HG03457 (cell line): Measurements from ENCODE around the gene GATB.

ENCODE experiments used
- ATAC-seq: cut with Tn5 transposase; IDR thresholded peaks from one replicate; pipeline ENCODE4 v1.9.1; 2021; ENCODE audit warnings: moderate number of reproducible peaks; ENCODE audit not compliant: unreplicated experiment

Gene GATB

GRCh38 chr4:151760712-151761661 is at the start of gene GATB:
TSS of gene GATB (minus strand) at chr4:151761007. CDS start at chr4:151760982, 25 bp downstream.
- peak; percentile 97 for ATAC-seq

DNA sequence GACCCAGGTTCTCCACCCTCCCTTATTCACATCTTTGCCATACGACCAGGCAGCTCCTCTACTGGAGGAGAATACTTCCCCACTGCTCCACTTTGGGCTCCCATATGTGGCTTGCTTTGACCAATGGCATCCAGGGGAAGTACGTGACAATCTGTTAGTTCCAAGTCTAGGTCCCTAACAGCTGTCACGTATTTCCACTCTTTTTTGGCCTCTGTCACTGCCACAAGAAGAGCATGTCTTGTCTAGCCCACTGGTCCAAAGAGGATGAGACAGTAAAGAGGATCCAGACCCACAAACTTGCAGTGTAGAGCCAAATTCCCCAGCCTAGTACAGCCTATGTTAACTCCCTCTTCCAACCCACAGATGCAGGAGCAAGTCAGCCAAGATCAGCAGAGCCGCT is 49.7 kb upstream of the GATB start:
- ATAC-seq: no peak

DNA sequence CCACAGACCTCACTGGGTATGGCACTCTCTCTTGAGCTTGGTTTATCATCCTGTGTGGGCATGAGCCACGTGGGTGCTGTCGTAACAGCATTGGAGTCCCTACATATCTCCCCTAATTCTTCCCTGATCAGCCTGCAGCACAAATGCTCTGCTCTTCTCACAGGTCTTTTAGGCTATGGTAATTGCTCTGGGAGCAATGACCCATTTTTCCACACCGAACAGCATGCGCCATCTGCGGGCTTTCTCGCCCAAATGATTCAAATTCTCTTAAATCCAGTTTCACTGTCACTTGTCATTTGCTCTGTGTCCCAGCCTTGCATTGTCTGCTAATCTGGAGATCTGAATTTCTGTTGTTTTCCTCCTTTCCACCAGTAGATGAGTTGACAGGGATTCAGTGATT is 48.9 kb upstream of the GATB start:
- no peak for ATAC-seq

- no peak for ATAC-seq
Measured at GRCh38 chr4:151808542-151808941, 47.7 kb upstream of the GATB start.

DNA sequence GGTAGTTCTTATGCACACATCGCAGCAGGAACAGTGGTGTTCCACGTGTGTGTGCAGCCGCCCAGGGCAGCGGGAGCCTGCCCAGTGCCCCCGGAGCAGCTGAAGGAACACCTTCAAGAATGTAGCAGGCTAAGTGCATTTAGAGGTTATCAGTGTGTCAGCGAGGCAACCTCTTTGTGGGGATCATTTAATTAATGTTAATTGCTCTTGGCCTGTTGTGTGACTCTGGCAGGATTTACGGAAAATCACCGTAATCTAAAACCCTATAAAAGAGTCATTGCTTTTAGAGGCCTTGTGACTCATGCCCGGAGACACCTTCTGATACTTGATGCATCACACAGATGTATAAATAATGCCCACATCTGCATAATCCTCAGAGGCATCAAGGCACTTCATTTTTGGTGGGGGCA is 47.3 kb upstream of the GATB start:
- ATAC-seq: no peak

DNA sequence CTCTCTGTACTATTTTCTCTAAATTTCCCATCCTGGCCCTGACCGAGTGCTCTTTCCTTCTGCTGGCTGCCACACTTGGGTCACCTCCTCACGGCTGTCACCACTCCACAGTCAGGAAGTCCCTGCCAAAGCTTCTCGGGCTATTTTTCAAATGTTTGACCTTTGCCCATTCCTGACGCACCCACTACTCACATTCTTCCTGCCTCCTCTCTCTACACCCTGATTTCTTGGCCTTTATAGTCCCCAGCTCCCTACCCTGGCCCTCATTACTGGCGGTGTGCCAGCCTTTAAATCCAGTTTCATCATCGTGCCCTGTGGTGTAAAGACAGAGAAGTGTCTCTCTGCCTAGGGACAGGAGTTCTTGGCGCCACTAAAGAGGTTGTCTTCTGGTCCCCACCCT is 46.4 kb upstream of the GATB start:
- no peak for ATAC-seq

GRCh38 chr4:151806511-151806927 is 45.7 kb upstream of the GATB start:
- ATAC-seq: no peak

DNA sequence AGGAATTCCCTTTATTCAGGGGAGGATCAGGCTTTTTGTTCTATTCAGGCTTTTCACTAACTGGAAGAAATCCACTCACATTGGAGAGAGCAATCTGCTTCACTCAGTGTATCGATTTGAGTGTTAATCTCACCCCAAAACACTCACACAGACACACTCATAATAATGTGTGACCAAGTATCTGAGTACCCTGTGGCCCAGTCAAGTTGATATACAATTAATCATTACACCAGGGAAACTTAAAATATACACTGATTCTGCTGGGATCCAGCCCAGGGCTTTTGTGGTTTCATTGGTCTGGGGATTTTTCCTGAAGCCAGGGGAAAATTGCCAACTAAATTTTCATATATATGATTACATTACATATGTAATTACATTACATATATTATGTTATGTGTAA is 44.0 kb upstream of the GATB start:
- ATAC-seq: no peak

DNA sequence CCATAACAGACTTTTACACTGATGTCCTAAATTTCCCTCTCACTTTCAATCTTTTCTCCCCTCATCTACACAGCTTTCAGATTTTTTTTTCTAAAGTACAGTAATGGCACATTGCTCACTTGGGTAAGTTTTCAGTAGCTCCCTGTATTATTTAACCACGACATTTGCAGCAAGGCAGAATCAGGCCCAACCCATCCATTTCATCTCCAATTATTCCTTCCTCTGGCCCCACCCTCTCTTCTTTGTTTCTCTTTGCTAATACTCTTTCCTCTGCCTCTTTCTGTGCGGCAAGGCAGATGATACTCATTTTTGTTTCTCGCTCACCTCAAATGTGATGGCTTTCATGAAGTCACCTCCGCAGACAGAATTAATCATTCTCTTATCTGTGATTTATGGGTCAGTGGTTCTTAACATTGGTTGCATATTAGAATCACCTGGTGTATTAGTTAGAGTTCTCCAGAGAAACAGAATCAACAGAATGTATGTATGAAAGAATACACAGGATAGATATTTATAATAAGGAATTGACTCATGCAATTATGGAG is 43.4 kb upstream of the GATB start:
- ATAC-seq: no peak

- ATAC-seq: no peak
Measured at GRCh38 chr4:151803246-151803645, 42.4 kb upstream of the GATB start.

GRCh38 chr4:151801547-151802516 is 41.0 kb upstream of the GATB start:
- ATAC-seq: no peak

- ATAC-seq: no peak
Measured at GRCh38 chr4:151799417-151800012, 38.7 kb upstream of the GATB start.

- ATAC-seq: peak; percentile 73
Measured at GRCh38 chr4:151798678-151799416, 38.0 kb upstream of the GATB start.

- ATAC-seq: no peak
Measured at GRCh38 chr4:151797853-151798252, 37.0 kb upstream of the GATB start.

GRCh38 chr4:151797131-151797530 is 36.3 kb upstream of the GATB start:
- no peak for ATAC-seq

DNA sequence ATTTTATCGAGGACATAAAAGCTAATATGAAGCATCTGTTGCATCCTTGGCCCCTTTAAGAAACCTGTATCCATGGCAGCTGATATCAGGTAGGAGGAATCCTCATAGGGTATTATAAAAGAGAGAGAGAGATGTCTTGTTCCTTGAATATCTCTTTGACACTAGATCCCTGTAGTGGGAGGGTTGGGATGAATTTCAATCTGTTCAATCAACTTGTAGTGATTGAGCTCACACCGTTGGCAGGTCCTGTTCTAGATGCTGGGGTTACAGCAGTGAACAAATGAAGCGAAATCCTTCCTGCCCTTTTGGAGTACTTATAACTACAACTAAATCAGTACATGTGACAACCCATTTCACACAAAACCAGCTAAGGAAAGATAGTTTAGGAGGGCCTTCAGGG is 35.3 kb upstream of the GATB start:
- ATAC-seq: no peak

DNA sequence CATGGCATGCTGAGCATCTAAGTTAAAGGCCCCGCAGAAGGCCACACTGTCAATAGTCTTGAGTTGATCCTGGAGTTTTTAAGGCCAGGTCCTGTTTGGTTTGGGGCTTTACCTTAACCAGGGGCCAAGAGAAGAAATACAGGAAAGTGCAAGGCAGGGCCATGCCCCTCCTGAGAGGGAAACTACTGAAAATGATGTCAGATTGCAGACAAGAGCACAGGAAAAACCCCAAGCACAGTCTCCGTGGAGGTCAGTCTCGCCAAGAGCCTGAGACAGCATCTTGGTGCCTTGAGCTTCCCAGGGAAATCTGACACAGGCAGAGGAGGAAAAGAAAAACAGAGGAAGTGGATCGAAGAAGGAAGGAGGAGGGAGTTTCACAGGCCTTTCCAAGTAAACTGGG is 32.2 kb upstream of the GATB start:
- ATAC-seq: no peak

DNA sequence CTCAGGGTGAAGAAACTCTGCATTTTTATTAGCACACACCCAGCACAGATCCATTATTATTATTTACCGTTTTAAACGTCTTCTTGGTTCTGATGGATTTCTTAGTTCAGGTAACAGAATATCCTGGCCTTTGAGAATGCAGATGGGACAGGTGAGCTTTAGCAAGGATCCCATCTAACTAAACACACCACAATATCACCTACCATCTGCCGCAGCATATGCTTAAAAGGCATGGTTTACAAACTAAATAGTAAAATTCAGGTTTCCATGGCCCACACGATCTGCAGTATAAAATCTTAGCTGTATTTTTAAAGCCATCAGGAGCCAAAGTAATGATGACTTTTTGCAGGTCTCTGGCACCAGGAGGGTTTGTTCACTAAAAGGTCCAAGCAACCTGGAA is 31.7 kb upstream of the GATB start:
- no peak for ATAC-seq

DNA sequence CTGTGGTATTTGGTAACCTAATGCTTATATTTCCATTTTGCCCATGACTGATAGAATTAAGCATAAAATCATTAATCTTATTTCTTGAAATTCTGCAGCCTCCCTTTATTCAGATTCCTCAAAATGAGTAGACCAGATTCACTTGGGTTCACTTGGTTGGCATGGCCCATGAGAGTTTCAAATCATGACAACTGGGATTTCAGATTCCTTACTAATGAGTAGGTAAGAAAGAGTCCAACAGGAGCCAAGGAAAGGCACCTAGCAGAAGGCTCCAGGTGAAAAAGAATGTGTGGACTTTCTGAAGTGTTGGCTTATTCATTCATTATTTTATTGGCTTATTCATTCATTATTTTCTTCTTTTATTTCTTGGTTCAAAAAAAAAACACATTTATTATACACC is 27.2 kb upstream of the GATB start:
- no peak for ATAC-seq

GRCh38 chr4:151786158-151786495 is 25.3 kb upstream of the GATB start:
- no peak for ATAC-seq
